ENCODE data around the gene DTHD1. TPM values are rescaled to one million over a fixed set of nuclear protein-coding genes. Genes with fewer than 3 reads are reported as not detected.

Gene DTHD1
- total RNA-seq, 1 experiment from 2014 or later: not detected

DNA sequence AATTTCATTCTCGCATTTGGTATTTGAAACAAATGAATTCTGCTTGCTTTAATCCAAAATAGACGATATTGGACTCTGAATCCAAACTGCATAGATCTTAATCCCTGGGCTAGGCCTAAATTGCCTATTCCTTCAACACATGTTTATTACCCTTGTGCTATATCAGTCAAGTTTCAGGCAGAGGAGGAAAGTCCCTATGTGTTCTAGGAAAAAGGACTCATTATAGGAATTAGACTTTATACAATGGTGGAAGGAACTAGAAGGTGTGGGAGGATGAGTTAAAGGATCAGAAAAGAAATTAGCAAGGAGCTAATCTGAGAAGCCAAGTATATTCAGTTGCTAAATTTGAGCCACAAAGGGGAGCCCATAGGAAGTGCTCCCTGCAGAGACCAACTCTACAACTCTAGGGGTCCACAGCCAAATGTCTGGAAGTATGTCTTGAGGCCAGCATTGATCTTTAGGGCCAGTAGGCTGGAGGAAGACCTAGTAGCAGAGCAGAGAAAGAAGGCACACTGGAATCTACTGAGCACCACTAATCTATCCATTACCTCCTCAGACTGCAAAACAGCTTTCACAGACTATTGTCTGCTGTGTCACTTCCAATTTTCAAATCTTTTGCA lies 17.1 kb upstream of the DTHD1 start:
- Histone ChIP-seq H3K27me3 (ENCODE audit: low read length) (no peaks in the 10 kb centered on the region), H3K4me3 (ENCODE audit: low read length) (no peak overlapping the region), H2AFZ (ENCODE audit: low read length) (no peak overlapping the region), H3K4me2 (ENCODE audit: low read depth, low read length, poor library complexity, severe bottlenecking) (no peak overlapping the region), H3K9ac (ENCODE audit: low read length) (no peak overlapping the region), H3K4me1 (ENCODE audit: low read length) (no peaks in the 10 kb centered on the region), H3K9me3 (ENCODE audit: low read length) (peaks cover 5% of the 10 kb centered on the region), H4K20me1 (ENCODE audit: insufficient read depth, low read depth, low read length) (no peaks in the 10 kb centered on the region), H3K79me2 (ENCODE audit: low read length) (no peaks in the 10 kb centered on the region), H3K27ac (ENCODE audit: low read length) (no peak overlapping the region), H3K9me2 (replicated peaks; ENCODE audit: insufficient read depth, low read length) (no peaks in the 10 kb centered on the region), H3K36me3 (ENCODE audit: insufficient read depth, low read length) (no peaks in the 10 kb centered on the region)
- no peak for DNase-seq

DNA sequence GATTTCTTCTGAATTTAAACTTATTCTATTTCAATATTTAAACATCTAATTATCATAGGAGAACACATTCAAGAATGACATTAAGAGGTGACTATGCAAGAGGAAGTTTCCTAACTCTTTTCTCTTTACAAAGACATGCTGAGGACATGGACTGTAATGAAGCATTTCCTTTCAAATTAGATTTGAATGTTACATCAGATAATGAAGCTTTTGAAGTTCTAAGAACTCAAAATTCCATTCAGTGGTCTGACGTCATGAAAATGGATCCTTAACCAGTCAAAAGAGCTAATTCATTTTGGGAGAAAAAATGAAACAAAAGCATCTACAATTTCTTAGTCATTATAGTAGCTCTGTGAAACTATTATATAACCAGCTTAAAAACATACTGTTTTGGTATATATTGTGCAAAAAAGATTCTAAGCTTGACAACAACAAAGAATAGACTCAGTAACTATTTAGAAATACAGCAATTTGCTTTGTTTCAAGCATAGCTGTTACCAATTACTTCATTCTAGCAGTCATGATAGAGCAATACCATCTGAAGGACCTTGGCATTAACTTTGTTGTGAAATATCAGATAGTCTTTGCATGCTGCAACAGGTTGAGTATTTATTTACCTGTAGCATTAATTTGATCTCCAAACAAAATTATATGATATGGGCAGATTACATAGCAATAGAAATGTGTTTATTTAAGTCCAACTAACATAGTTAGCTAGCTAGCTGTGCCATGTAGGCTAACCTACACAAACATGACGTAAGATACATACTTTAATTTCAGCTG lies 13.7 kb upstream of the DTHD1 start:
- Histone ChIP-seq H3K4me3 (ENCODE audit: low read length) (no peak overlapping the region), H3K27ac (ENCODE audit: low read length) (no peak overlapping the region)
- DNase-seq: no peak

DNA sequence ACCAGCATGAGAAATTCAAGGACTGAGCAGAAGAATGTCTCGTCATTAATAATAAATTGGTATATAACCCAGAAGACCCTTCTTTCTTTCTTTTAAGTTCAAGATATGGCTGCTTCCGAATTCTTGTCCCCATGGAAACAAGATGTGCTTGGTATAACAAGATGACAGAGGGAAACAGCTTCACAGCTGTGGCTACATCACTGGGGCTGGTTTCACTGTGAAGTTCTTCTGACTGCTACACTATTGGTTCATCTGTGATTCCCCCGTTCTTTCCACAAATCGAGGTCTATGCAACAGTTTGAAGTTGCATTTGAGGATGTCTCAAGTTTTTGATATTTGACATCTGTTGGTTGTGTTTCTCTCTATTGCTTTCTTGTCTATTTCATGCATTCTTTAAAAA lies 12.3 kb upstream of the DTHD1 start:
- Histone ChIP-seq H4K20me1 (ENCODE audit: insufficient read depth, low read depth, low read length) (no peaks in the 10 kb centered on the region), H3K9ac (ENCODE audit: low read length) (no peak overlapping the region), H3K9me2 (replicated peaks; ENCODE audit: insufficient read depth, low read length) (no peaks in the 10 kb centered on the region), H3K36me3 (ENCODE audit: insufficient read depth, low read length) (no peaks in the 10 kb centered on the region), H3K27ac (ENCODE audit: low read length) (no peak overlapping the region), H3K4me1 (ENCODE audit: low read length) (no peaks in the 10 kb centered on the region), H3K4me3 (ENCODE audit: low read length) (no peak overlapping the region), H3K79me2 (ENCODE audit: low read length) (no peaks in the 10 kb centered on the region), H3K9me3 (ENCODE audit: low read length) (no peaks in the 10 kb centered on the region), H2AFZ (ENCODE audit: low read length) (no peak overlapping the region), H3K27me3 (ENCODE audit: low read length) (no peaks in the 10 kb centered on the region), H3K4me2 (ENCODE audit: low read depth, low read length, poor library complexity, severe bottlenecking) (no peak overlapping the region)
- no peak for DNase-seq

More for the DNA sequence above, 13.7 kb upstream of the DTHD1 start:
- Histone ChIP-seq H3K36me3 (ENCODE audit: insufficient read depth, low read length) (no peaks in the 10 kb centered on the region), H2AFZ (ENCODE audit: low read length) (no peak overlapping the region), H4K20me1 (ENCODE audit: insufficient read depth, low read depth, low read length) (no peaks in the 10 kb centered on the region), H3K9ac (ENCODE audit: low read length) (no peak overlapping the region), H3K9me3 (ENCODE audit: low read length) (peaks cover 1% of the 10 kb centered on the region; the same call in 1 of the 2 replicates), H3K27me3 (ENCODE audit: low read length) (no peaks in the 10 kb centered on the region), H3K9me2 (replicated peaks; ENCODE audit: insufficient read depth, low read length) (no peaks in the 10 kb centered on the region), H3K4me1 (ENCODE audit: low read length) (no peaks in the 10 kb centered on the region), H3K79me2 (ENCODE audit: low read length) (no peaks in the 10 kb centered on the region), H3K4me2 (ENCODE audit: low read depth, low read length, poor library complexity, severe bottlenecking) (no peak overlapping the region)

DNA sequence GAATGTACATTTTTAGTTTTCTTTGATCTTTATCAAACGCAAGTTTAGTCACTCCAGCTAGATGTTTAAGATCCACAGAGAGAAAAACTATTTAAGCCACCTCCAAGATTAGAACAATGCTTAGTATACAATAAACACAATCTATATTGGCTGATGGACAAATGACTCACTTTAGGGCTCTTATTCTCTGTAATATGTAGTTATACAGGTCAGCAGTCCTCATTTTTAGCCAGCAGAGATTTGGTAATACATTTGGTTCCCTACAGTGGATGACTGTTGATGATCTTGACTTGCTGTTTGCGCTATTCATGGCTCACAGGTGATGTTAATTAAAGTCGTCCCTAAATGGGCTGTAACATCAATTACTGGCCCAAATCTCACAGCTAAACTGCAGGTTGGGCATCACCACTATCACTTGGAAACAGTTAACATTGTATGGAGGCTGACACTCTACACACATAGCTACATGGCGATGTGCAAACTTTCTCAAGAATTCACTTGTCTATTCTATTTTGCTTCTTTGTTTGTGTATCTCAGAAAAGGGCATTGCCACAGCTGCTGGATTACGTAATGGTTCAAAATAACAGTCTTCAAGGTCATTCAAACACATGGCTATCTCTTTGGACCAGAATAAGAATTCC lies 11.8 kb upstream of the DTHD1 start:
- no peak overlapping the region for H3K27ac ChIP-seq (ENCODE audit: low read length)
- no peak for DNase-seq

DNA sequence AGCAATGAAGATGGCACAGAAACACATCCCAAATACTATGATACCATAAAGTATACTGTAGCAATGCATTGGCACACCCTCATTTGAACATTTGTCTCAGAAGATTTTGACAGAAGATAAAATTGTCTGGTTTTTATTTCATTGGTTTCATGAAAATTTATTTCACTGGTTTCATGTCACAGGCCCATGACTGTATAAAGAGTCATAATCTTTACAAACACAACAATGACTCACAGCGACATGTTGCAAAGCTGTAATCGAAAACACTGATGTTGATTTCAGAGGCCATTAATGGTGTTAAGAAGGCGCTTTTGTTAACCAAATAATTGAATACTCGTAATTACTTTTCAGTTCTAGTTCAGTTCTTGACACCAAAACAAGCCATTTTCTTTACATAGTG lies 8.1 kb upstream of the DTHD1 start:
- Histone ChIP-seq H3K27ac (ENCODE audit: low read length) (no peak overlapping the region), H3K4me2 (ENCODE audit: low read depth, low read length, poor library complexity, severe bottlenecking) (no peak overlapping the region), H3K27me3 (ENCODE audit: low read length) (no peaks in the 10 kb centered on the region), H3K79me2 (ENCODE audit: low read length) (no peaks in the 10 kb centered on the region), H3K9me2 (replicated peaks; ENCODE audit: insufficient read depth, low read length) (no peaks in the 10 kb centered on the region), H3K36me3 (ENCODE audit: insufficient read depth, low read length) (no peaks in the 10 kb centered on the region), H3K4me3 (ENCODE audit: low read length) (no peak overlapping the region), H3K4me1 (ENCODE audit: low read length) (no peaks in the 10 kb centered on the region), H4K20me1 (ENCODE audit: insufficient read depth, low read depth, low read length) (no peaks in the 10 kb centered on the region), H3K9ac (ENCODE audit: low read length) (no peak overlapping the region), H2AFZ (ENCODE audit: low read length) (no peak overlapping the region), H3K9me3 (ENCODE audit: low read length) (no peaks in the 10 kb centered on the region)
- no peak for DNase-seq

More for the DNA sequence above, 11.8 kb upstream of the DTHD1 start:
- no peaks in the 10 kb centered on the region for H3K9me2 ChIP-seq (replicated peaks; ENCODE audit: insufficient read depth, low read length)
- no peak overlapping the region for H3K4me3 ChIP-seq (ENCODE audit: low read length)
- H3K4me2 ChIP-seq (ENCODE audit: low read depth, low read length, poor library complexity, severe bottlenecking): no peak overlapping the region
- H3K9ac ChIP-seq (ENCODE audit: low read length): no peak overlapping the region
- no peaks in the 10 kb centered on the region for H3K4me1 ChIP-seq (ENCODE audit: low read length)
- H3K36me3 ChIP-seq (ENCODE audit: insufficient read depth, low read length): no peaks in the 10 kb centered on the region
- H4K20me1 ChIP-seq (ENCODE audit: insufficient read depth, low read depth, low read length): no peaks in the 10 kb centered on the region
- no peaks in the 10 kb centered on the region for H3K9me3 ChIP-seq (ENCODE audit: low read length)
- no peak overlapping the region for H2AFZ ChIP-seq (ENCODE audit: low read length)
- no peaks in the 10 kb centered on the region for H3K79me2 ChIP-seq (ENCODE audit: low read length)
- no peaks in the 10 kb centered on the region for H3K27me3 ChIP-seq (ENCODE audit: low read length)

DNA sequence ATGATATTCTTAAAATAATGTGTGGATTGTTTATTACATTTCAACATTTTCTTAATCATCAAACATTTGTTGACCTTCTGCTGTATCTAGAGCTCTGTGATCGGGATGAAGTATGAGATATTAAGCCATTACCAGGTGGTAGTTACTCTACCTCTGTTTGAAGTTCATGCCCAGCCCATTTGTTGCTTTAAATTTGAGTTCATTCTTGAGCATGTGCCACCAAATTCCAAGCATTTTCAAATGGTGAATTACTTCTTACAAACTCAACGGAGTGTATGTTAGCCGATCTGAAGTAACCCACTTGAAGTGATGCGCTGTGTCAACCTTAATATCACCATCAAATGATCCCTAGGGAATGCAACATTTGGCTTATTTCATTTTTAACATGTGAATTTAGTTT lies 7.3 kb upstream of the DTHD1 start:
- Histone ChIP-seq H2AFZ (ENCODE audit: low read length) (no peak overlapping the region), H3K9me2 (replicated peaks; ENCODE audit: insufficient read depth, low read length) (no peaks in the 10 kb centered on the region), H4K20me1 (ENCODE audit: insufficient read depth, low read depth, low read length) (no peaks in the 10 kb centered on the region), H3K27me3 (ENCODE audit: low read length) (no peaks in the 10 kb centered on the region), H3K4me1 (ENCODE audit: low read length) (no peaks in the 10 kb centered on the region), H3K27ac (ENCODE audit: low read length) (no peak overlapping the region), H3K4me3 (ENCODE audit: low read length) (no peak overlapping the region), H3K9ac (ENCODE audit: low read length) (no peak overlapping the region), H3K79me2 (ENCODE audit: low read length) (no peaks in the 10 kb centered on the region), H3K4me2 (ENCODE audit: low read depth, low read length, poor library complexity, severe bottlenecking) (no peak overlapping the region), H3K9me3 (ENCODE audit: low read length) (peaks cover 4% of the 10 kb centered on the region), H3K36me3 (ENCODE audit: insufficient read depth, low read length) (no peaks in the 10 kb centered on the region)
- no peak for DNase-seq

DNA sequence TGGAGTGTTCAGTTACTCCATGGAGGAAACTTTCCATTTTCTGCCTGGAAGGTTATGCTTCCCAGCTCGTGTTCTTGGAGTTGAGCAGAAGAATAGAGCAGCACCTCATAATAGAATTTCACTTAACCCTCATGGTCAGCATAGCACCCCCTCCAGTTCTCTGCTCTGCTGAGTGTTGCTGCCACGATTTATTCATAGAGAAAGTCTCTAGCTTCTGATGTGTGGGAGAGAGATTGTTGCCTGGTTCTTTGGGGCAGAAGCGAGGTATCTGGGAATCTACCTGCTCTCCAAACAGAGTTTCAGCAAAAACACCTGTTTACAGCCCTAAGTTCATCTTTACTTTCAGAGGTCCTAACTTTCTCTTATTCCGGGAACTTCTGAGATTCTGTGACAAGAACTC lies 3.9 kb upstream of the DTHD1 start:
- Histone ChIP-seq H3K36me3 (ENCODE audit: insufficient read depth, low read length) (no peaks in the 10 kb centered on the region), H3K4me3 (ENCODE audit: low read length) (no peak overlapping the region), H3K79me2 (ENCODE audit: low read length) (no peaks in the 10 kb centered on the region), H3K27me3 (ENCODE audit: low read length) (no peaks in the 10 kb centered on the region), H3K9me3 (ENCODE audit: low read length) (peaks cover 4% of the 10 kb centered on the region), H3K4me1 (ENCODE audit: low read length) (no peaks in the 10 kb centered on the region), H3K9me2 (replicated peaks; ENCODE audit: insufficient read depth, low read length) (no peaks in the 10 kb centered on the region), H2AFZ (ENCODE audit: low read length) (no peak overlapping the region), H3K9ac (ENCODE audit: low read length) (no peak overlapping the region), H3K27ac (ENCODE audit: low read length) (no peak overlapping the region), H4K20me1 (ENCODE audit: insufficient read depth, low read depth, low read length) (no peaks in the 10 kb centered on the region), H3K4me2 (ENCODE audit: low read depth, low read length, poor library complexity, severe bottlenecking) (no peak overlapping the region)
- DNase-seq: no peak

DNA sequence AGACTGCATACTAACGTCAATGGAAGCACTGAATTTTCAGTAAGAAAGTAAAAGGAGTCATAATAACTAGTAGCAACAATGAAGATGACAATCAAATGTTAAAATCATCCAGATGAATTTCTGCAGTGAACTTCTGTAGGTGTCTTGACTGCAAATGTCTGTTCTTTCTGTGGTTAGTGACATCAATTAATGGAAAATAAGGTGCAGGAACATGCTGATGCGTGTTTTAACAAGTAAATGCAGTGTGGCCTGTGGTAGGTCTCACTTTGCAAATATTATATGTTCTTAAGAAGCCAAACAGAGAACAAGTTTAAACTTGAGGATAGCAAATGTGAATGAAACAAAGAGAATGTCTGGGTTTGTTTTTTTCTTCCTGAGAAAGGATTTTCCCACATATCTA lies 2.6 kb upstream of the DTHD1 start:
- Histone ChIP-seq H3K27ac (ENCODE audit: low read length) (no peak overlapping the region), H3K4me2 (ENCODE audit: low read depth, low read length, poor library complexity, severe bottlenecking) (no peak overlapping the region), H3K27me3 (ENCODE audit: low read length) (no peaks in the 10 kb centered on the region), H2AFZ (ENCODE audit: low read length) (no peak overlapping the region), H3K9me3 (ENCODE audit: low read length) (peaks cover 4% of the 10 kb centered on the region), H3K79me2 (ENCODE audit: low read length) (no peaks in the 10 kb centered on the region), H3K4me1 (ENCODE audit: low read length) (no peaks in the 10 kb centered on the region), H4K20me1 (ENCODE audit: insufficient read depth, low read depth, low read length) (no peaks in the 10 kb centered on the region), H3K36me3 (ENCODE audit: insufficient read depth, low read length) (no peaks in the 10 kb centered on the region), H3K9me2 (replicated peaks; ENCODE audit: insufficient read depth, low read length) (no peaks in the 10 kb centered on the region), H3K4me3 (ENCODE audit: low read length) (no peak overlapping the region), H3K9ac (ENCODE audit: low read length) (no peak overlapping the region)
- DNase-seq: no peak
